Measurements from ENCODE around the gene GABRG2.

DNA sequence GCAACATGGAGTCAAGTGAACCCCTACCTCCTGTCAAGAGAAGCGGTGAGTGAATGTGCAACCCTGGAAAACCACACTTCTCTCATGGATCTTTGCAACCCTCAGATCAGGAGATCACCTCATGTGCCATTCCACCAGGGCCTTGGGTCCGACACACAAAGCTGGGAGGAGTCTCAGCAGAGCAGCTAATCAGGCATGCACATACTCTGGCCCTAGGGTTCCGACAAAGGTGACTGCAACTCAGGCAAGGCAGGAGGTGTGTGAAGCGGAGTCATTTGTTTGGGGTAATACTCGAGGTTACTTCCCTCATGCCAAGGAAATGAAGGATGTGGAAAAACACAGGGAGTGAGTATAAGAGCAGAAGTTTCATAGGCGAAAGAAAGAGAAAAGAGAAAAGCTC lies 96.1 kb downstream of the GABRG2 start:
- TF ChIP-seq, protein P1, sequence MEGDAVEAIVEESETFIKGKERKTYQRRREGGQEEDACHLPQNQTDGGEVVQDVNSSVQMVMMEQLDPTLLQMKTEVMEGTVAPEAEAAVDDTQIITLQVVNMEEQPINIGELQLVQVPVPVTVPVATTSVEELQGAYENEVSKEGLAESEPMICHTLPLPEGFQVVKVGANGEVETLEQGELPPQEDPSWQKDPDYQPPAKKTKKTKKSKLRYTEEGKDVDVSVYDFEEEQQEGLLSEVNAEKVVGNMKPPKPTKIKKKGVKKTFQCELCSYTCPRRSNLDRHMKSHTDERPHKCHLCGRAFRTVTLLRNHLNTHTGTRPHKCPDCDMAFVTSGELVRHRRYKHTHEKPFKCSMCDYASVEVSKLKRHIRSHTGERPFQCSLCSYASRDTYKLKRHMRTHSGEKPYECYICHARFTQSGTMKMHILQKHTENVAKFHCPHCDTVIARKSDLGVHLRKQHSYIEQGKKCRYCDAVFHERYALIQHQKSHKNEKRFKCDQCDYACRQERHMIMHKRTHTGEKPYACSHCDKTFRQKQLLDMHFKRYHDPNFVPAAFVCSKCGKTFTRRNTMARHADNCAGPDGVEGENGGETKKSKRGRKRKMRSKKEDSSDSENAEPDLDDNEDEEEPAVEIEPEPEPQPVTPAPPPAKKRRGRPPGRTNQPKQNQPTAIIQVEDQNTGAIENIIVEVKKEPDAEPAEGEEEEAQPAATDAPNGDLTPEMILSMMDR (IDR thresholded peaks at IDR 0.05), result no peak
- no peak for TF ChIP-seq POLR2AphosphoS5 (IDR thresholded peaks at IDR 0.05; ENCODE audit: insufficient read depth in 1 of 2, low read depth in 1 of 2)
- TF ChIP-seq POLR2A (IDR thresholded peaks at IDR 0.05), result no peak
